Measurements from ENCODE around the gene CEP72.
"Not testable (repeated sequence)": the region's sequence is repeated elsewhere in the genome, so short reads cannot be mapped to it uniquely, and the experiment has no call there.

CEP72 gene

GRCh38 chr5:683551-684481, 71.7 kb downstream of the CEP72 start:
- no peak for DNase-seq (ENCODE audit: low read depth, low spot score)

- no peak for DNase-seq (ENCODE audit: low read depth, low spot score)
Measured at GRCh38 chr5:684751-685216, 72.6 kb downstream of the CEP72 start.

- DNase-seq (ENCODE audit: low read depth, low spot score), result no peak
Measured at GRCh38 chr5:685262-686171, 73.4 kb downstream of the CEP72 start.

GRCh38 chr5:686172-686523, 74.0 kb downstream of the CEP72 start:
- not testable (repeated sequence) for DNase-seq (ENCODE audit: low read depth, low spot score)

GRCh38 chr5:686936-687335, 74.8 kb downstream of the CEP72 start:
- not testable (repeated sequence) for DNase-seq (ENCODE audit: low read depth, low spot score)

GRCh38 chr5:688348-689010, 76.3 kb downstream of the CEP72 start:
- DNase-seq (ENCODE audit: low read depth, low spot score), result not testable (repeated sequence)

- not testable (repeated sequence) for DNase-seq (ENCODE audit: low read depth, low spot score)
Measured at GRCh38 chr5:690293-690692, 78.2 kb downstream of the CEP72 start.

GRCh38 chr5:691049-691448, 78.9 kb downstream of the CEP72 start:
- not testable (repeated sequence) for DNase-seq (ENCODE audit: low read depth, low spot score)

GRCh38 chr5:691817-692528, 79.8 kb downstream of the CEP72 start:
- DNase-seq (ENCODE audit: low read depth, low spot score), result no peak

- DNase-seq (ENCODE audit: low read depth, low spot score), result not testable (repeated sequence)
Measured at GRCh38 chr5:692529-693041, 80.4 kb downstream of the CEP72 start.

GRCh38 chr5:693271-694041, 81.3 kb downstream of the CEP72 start, which contains the start of gene TPPP:
Gene TPPP, minus strand, starts transcription at chr5:693352. Its CDS starts 15,292 bp downstream, at chr5:678060.
- not testable (repeated sequence) for DNase-seq (ENCODE audit: low read depth, low spot score)

- not testable (repeated sequence) for DNase-seq (ENCODE audit: low read depth, low spot score)
Measured at GRCh38 chr5:694042-694431, 81.9 kb downstream of the CEP72 start.

- not testable (repeated sequence) for DNase-seq (ENCODE audit: low read depth, low spot score)
Measured at GRCh38 chr5:695475-695874, 83.3 kb downstream of the CEP72 start.

- not testable (repeated sequence) for DNase-seq (ENCODE audit: low read depth, low spot score)
Measured at GRCh38 chr5:696191-696590, 84.1 kb downstream of the CEP72 start.

GRCh38 chr5:696753-697702, 84.9 kb downstream of the CEP72 start:
- not testable (repeated sequence) for DNase-seq (ENCODE audit: low read depth, low spot score)

Data from brain pericyte (primary cell).